Measurements from ENCODE around the gene MYO5A. TPM values are rescaled to one million over a fixed set of nuclear protein-coding genes. Genes with fewer than 3 reads are reported as not detected.

The MYO5A gene
- total RNA-seq, 1 donor from 2014 or later, result 6.5 TPM

DNA sequence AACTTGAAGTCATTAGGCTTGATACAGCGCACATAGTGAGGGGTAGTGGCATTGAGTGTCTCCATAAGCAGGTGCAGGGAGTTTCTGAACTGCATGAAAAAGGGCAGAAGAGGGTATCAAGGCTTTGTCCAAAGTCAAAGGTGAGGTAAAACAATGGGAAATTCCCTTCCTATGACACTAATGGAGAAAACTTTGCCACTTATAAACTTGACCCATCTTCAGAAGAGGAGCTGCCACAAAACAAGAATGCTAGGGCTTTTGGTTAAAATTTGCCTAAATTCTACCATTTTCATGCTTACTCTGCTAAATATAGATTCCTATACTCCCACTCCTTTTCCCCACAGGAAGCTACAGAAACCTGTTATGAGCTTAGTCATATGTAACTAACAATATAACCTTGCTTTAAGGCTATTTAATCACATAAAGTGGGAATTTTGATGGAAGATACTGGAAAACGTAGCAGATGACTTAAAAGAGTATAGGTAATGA is 145.5 kb downstream of the MYO5A start:
- Histone ChIP-seq H3K27ac (replicated peaks) (no peak overlapping the region), H3K4me3 (no peak overlapping the region), H3K27me3 (ENCODE audit: low read depth) (no peaks in the 10 kb centered on the region), H3K9me3 (replicated peaks) (no peaks in the 10 kb centered on the region), H3K36me3 (peaks cover 37% of the 10 kb centered on the region), H3K4me1 (peaks cover 8% of the 10 kb centered on the region)
- TF ChIP-seq, protein P1, sequence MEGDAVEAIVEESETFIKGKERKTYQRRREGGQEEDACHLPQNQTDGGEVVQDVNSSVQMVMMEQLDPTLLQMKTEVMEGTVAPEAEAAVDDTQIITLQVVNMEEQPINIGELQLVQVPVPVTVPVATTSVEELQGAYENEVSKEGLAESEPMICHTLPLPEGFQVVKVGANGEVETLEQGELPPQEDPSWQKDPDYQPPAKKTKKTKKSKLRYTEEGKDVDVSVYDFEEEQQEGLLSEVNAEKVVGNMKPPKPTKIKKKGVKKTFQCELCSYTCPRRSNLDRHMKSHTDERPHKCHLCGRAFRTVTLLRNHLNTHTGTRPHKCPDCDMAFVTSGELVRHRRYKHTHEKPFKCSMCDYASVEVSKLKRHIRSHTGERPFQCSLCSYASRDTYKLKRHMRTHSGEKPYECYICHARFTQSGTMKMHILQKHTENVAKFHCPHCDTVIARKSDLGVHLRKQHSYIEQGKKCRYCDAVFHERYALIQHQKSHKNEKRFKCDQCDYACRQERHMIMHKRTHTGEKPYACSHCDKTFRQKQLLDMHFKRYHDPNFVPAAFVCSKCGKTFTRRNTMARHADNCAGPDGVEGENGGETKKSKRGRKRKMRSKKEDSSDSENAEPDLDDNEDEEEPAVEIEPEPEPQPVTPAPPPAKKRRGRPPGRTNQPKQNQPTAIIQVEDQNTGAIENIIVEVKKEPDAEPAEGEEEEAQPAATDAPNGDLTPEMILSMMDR (IDR thresholded peaks at IDR 0.05; ENCODE audit: borderline replicate concordance), result no peak
- intact Hi-C loops (cut with micrococcal nuclease), result no loop called here
- no peak for DNase-seq

DNA sequence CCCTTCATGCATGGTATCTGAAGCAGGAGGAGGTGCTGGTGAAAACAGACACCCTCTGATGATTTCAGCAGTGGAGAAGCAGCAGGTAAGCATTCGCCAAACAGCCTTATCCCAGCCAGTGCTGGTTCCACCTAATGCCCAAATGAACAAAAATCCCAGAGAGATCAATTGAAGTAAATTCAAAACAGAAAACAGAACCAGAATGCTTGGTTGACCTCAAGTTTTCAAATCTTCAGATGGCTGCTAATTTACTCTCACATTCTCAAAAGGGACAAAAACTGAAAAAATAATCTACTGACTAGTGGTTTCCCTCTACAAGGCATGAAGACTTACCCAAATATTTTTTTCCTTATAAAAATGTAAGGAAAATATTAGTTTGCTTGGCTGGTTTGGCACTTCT is 146.0 kb downstream of the MYO5A start:
- Histone ChIP-seq H3K4me3 (no peak overlapping the region), H3K36me3 (peaks cover 32% of the 10 kb centered on the region), H3K9me3 (replicated peaks) (no peaks in the 10 kb centered on the region), H3K27ac (replicated peaks) (no peak overlapping the region), H3K27me3 (ENCODE audit: low read depth) (no peaks in the 10 kb centered on the region), H3K4me1 (peaks cover 8% of the 10 kb centered on the region)
- DNase-seq, result no peak
- intact Hi-C loops (cut with micrococcal nuclease), result no loop called here
- TF ChIP-seq, protein P1 (IDR thresholded peaks at IDR 0.05; ENCODE audit: borderline replicate concordance), result no peak

DNA sequence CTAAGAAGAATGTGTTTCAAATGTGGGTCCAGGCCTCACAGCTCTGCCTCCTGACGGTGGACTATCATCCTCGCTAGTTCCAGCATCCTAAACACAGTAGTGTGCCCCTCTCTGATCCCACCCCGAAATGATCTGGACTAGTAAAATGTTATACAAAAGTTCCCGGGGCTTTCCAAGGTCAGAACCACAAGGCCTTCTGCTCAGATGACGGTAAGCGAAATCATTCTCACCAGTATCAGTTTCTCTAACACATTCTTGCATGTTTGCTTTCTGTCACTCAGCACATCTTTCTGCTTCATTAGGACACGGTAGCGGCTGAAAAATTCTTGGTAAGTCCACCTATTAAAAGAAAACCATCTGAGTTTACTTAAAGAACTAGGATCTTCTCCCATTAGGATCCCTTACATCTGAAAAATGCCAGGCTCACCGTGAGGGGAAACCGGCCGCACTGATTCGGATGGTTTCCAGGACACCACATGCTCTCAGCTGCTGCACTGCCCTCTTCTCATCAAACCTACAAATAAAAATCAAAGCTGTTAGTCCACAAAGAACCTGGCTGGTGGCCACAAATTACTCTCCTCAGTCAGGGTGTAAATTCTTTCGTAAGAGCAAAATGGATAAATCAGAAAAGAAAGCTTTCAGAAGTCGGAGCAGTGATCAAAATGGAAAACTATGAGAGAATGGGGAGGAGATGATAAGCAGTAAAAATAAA is 149.1 kb downstream of the MYO5A start:
- Histone ChIP-seq H3K4me3 (no peak overlapping the region), H3K27ac (replicated peaks) (no peak overlapping the region), H3K9me3 (replicated peaks) (peaks cover 2% of the 10 kb centered on the region), H3K27me3 (ENCODE audit: low read depth) (no peaks in the 10 kb centered on the region), H3K4me1 (peaks cover 8% of the 10 kb centered on the region), H3K36me3 (peaks cover 53% of the 10 kb centered on the region)
- no peak for DNase-seq
- intact Hi-C loops (cut with micrococcal nuclease), result no loop called here
- TF ChIP-seq, protein P1 (IDR thresholded peaks at IDR 0.05; ENCODE audit: borderline replicate concordance), result no peak

DNA sequence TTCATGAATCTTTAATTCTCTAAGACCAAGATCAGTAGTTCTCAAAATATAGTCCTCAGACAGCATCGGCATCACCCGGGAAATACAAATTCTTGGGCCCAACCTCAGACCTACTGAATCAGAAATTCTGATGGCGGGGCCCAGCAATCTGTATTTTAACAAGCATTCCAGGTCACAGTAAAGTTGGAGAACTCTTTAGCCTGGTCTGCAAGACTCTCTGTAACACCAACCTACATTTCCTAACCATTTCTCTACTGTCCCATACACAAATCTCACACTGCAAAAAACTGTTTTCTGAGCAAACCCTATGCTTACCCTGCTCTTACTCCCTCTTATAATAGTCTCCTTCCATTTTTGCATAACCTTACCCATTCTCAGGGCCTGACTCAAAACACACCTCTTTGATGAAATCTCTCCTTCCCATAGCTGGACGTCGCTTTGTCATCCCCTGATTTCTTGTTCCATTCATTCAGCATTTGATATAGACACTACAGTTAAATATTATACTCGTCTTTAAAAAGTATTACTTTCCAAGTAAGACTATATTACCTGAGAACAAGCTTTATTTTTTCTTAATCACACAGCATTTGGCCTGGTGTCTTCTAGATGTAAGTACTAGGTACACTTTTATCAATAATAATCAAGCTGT is 149.8 kb downstream of the MYO5A start:
- Histone ChIP-seq H3K27me3 (ENCODE audit: low read depth) (no peaks in the 10 kb centered on the region), H3K9me3 (replicated peaks) (peaks cover 5% of the 10 kb centered on the region), H3K4me1 (peaks cover 8% of the 10 kb centered on the region), H3K4me3 (no peak overlapping the region), H3K27ac (replicated peaks) (no peak overlapping the region), H3K36me3 (peaks cover 57% of the 10 kb centered on the region)
- no peak for DNase-seq
- intact Hi-C loops (cut with micrococcal nuclease), result no loop called here
- TF ChIP-seq, protein P1 (IDR thresholded peaks at IDR 0.05; ENCODE audit: borderline replicate concordance), result no peak

DNA sequence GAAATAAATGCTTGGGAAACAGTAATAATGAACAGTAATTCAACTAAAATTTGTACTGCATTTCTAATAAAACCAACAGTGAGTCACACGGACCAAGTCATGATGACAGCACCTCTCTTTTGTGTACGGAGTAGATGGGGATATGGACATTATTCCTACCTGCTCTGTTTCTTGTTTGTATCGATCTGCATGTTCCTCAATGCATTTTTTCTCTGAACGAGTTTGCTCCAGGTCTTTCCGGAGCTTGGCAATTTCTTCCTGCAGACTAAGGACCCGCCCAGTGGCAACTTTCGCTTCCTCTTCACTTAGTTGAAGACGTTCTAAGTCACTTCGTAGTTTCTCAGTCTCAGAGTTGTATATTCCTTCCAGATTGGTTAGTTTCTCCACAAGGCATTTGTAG is 158.7 kb downstream of the MYO5A start:
- Histone ChIP-seq H3K27ac (replicated peaks) (peak overlapping the region; percentile 34), H3K27me3 (ENCODE audit: low read depth) (no peaks in the 10 kb centered on the region), H3K9me3 (replicated peaks) (peaks cover 5% of the 10 kb centered on the region), H3K36me3 (peaks cover 43% of the 10 kb centered on the region), H3K4me1 (peaks cover 19% of the 10 kb centered on the region), H3K4me3 (no peak overlapping the region)
- intact Hi-C loops (cut with micrococcal nuclease), result no loop called here
- no peak for DNase-seq
- TF ChIP-seq, protein P1 (IDR thresholded peaks at IDR 0.05; ENCODE audit: borderline replicate concordance), result no peak
